SK-N-MC (cell line): ENCODE data around the gene PDE1C.

Source experiments
- DNase-seq: peaks from one replicate; pipeline ENCODE4 v3.0.0-alpha.2; 2011; ENCODE audit warnings: low read depth, low spot score
- H3K27ac ChIP-seq: fragments of 200-600 bp; sonication (generic); 2 replicates; pipeline ENCODE4 v1.5.1; 2016; ENCODE audit warnings: mixed run types
- H3K36me3 ChIP-seq: fragments of 200-600 bp; sonication (generic); 2 replicates; pipeline ENCODE4 v1.6.1; 2017; ENCODE audit warnings: antibody characterized with exemption, low read length, mixed read lengths; ENCODE audit not compliant: insufficient read depth
- H3K4me3 ChIP-seq: fragments of 200-600 bp; sonication (generic); 2 replicates; pipeline ENCODE4 v1.5.1; 2016
- H3K9ac ChIP-seq: fragments of 200-600 bp; sonication (generic); 2 replicates; pipeline ENCODE4 v1.8.0; 2017; ENCODE audit warnings: mixed run types, mixed read lengths; ENCODE audit not compliant: insufficient read length
- H3K9me3 ChIP-seq: fragments of 200-600 bp; sonication (generic); 2 replicates; pipeline ENCODE4 v1.6.1; 2017; ENCODE audit warnings: low read depth, mild to moderate bottlenecking, antibody characterized with exemption, low read length, moderate library complexity, mixed read lengths
- EZH2 ChIP-seq: fragments of 200-600 bp; sonication (generic); IDR thresholded peaks from one replicate; pipeline ENCODE4 v1.6.1; 2017; ENCODE audit warnings: antibody characterized with exemption
- FOXP2 ChIP-seq: optimal IDR thresholded peaks from 2 replicates; pipeline ENCODE3; 2011; ENCODE audit warnings: mild to moderate bottlenecking, moderate library complexity; ENCODE audit not compliant: insufficient read depth; ENCODE audit errors: extremely low read length, control extremely low read depth
- POLR2AphosphoS5 ChIP-seq: IDR thresholded peaks from 2 replicates; pipeline ENCODE4 v1.6.1; 2012; ENCODE audit warnings: mild to moderate bottlenecking, low read depth, low read length, borderline replicate concordance

The PDE1C gene

GRCh38 chr7:31782411-31782991, 287.7 kb downstream of the PDE1C start:
- Histone ChIP-seq H3K36me3 (no peaks in the 10 kb centered on the region), H3K27ac (no peak overlapping the region), H3K9me3 (no peaks in the 10 kb centered on the region), H3K9ac (no peak overlapping the region), H3K4me3 (no peak overlapping the region)
- DNase-seq: peak; percentile 28
- no peak for TF ChIP-seq EZH2
- TF ChIP-seq POLR2AphosphoS5: no peak
- TF ChIP-seq FOXP2: no peak

GRCh38 chr7:31778296-31778695, 291.9 kb downstream of the PDE1C start:
- H3K9ac ChIP-seq: no peak overlapping the region
- no peak for TF ChIP-seq POLR2AphosphoS5
- no peak for TF ChIP-seq FOXP2
- no peak for TF ChIP-seq EZH2
- no peak overlapping the region for H3K27ac ChIP-seq
- no peak overlapping the region for H3K4me3 ChIP-seq
- H3K9me3 ChIP-seq: no peaks in the 10 kb centered on the region
- DNase-seq: no peak
- no peaks in the 10 kb centered on the region for H3K36me3 ChIP-seq

- Histone ChIP-seq H3K4me3 (no peak overlapping the region), H3K9me3 (no peaks in the 10 kb centered on the region), H3K27ac (no peak overlapping the region), H3K9ac (no peak overlapping the region), H3K36me3 (no peaks in the 10 kb centered on the region)
- no peak for TF ChIP-seq FOXP2
- TF ChIP-seq EZH2: no peak
- no peak for TF ChIP-seq POLR2AphosphoS5
- no peak for DNase-seq
Measured at GRCh38 chr7:31776616-31777015, 293.6 kb downstream of the PDE1C start.

- TF ChIP-seq FOXP2: no peak
- TF ChIP-seq POLR2AphosphoS5: no peak
- TF ChIP-seq EZH2: no peak
- Histone ChIP-seq H3K27ac (no peak overlapping the region), H3K36me3 (no peaks in the 10 kb centered on the region), H3K9ac (no peak overlapping the region), H3K9me3 (no peaks in the 10 kb centered on the region), H3K4me3 (no peak overlapping the region)
- no peak for DNase-seq
Measured at GRCh38 chr7:31775556-31775955, 294.7 kb downstream of the PDE1C start.

GRCh38 chr7:31772211-31772610, 298.0 kb downstream of the PDE1C start:
- H3K4me3 ChIP-seq: no peak overlapping the region
- H3K9me3 ChIP-seq: no peaks in the 10 kb centered on the region
- no peaks in the 10 kb centered on the region for H3K36me3 ChIP-seq
- no peak for TF ChIP-seq FOXP2
- no peak for TF ChIP-seq EZH2
- no peak for TF ChIP-seq POLR2AphosphoS5
- DNase-seq: no peak
- no peak overlapping the region for H3K9ac ChIP-seq
- H3K27ac ChIP-seq: no peak overlapping the region

GRCh38 chr7:31767686-31768358, 302.4 kb downstream of the PDE1C start:
- TF ChIP-seq EZH2 (no peak), POLR2AphosphoS5 (no peak), FOXP2 (no peak)
- Histone ChIP-seq H3K4me3 (no peak overlapping the region), H3K36me3 (no peaks in the 10 kb centered on the region), H3K9ac (no peak overlapping the region), H3K9me3 (no peaks in the 10 kb centered on the region), H3K27ac (no peak overlapping the region)
- no peak for DNase-seq

- Histone ChIP-seq H3K4me3 (no peak overlapping the region), H3K9me3 (no peaks in the 10 kb centered on the region), H3K27ac (no peak overlapping the region), H3K9ac (no peak overlapping the region), H3K36me3 (no peaks in the 10 kb centered on the region)
- no peak for DNase-seq
- TF ChIP-seq POLR2AphosphoS5: no peak
- no peak for TF ChIP-seq EZH2
- no peak for TF ChIP-seq FOXP2
Measured at GRCh38 chr7:31764462-31764861, 305.7 kb downstream of the PDE1C start.

- TF ChIP-seq POLR2AphosphoS5 (no peak), EZH2 (no peak), FOXP2 (no peak)
- no peaks in the 10 kb centered on the region for H3K9me3 ChIP-seq
- no peak overlapping the region for H3K9ac ChIP-seq
- no peak for DNase-seq
- no peaks in the 10 kb centered on the region for H3K36me3 ChIP-seq
- no peak overlapping the region for H3K4me3 ChIP-seq
- no peak overlapping the region for H3K27ac ChIP-seq
Measured at GRCh38 chr7:31763548-31763947, 306.7 kb downstream of the PDE1C start.
